HG03520 (cell line): ENCODE results near the gene AKR7A3.
"Not testable (repeated sequence)": the region's sequence is repeated elsewhere in the genome, so short reads cannot be mapped to it uniquely, and the experiment has no call there.

ENCODE experiments used
- ATAC-seq: cut with Tn5 transposase; IDR thresholded peaks from one replicate; pipeline ENCODE4 v1.9.1; 2021; ENCODE audit warnings: mild to moderate bottlenecking, moderate library complexity; ENCODE audit not compliant: unreplicated experiment

AKR7A3 gene

GRCh38 chr1:19256301-19256700, 32.3 kb downstream of the AKR7A3 start:
- ATAC-seq: not testable (repeated sequence)

GRCh38 chr1:19255288-19255687, 33.3 kb downstream of the AKR7A3 start:
- ATAC-seq: no peak

GRCh38 chr1:19254416-19254815, 34.2 kb downstream of the AKR7A3 start:
- no peak for ATAC-seq

GRCh38 chr1:19251305-19252196, 37.0 kb downstream of the AKR7A3 start, which contains the start of the genes EMC1 and MRTO4:
Gene EMC1 (minus strand): TSS chr1:19251524. CDS start chr1:19251509, 15 bp downstream.
Gene MRTO4 (plus strand): TSS chr1:19251805. CDS start chr1:19251836, 31 bp downstream.
- peak; percentile 59 for ATAC-seq

- ATAC-seq: peak; percentile 21
These were observed 37.8 kb downstream of the AKR7A3 start for GRCh38 chr1:19250629-19251304.

- no peak for ATAC-seq
These were observed 47.7 kb downstream of the AKR7A3 start for GRCh38 chr1:19240673-19241538.

- no peak for ATAC-seq
These were observed 48.7 kb downstream of the AKR7A3 start for GRCh38 chr1:19239876-19240275.

GRCh38 chr1:19234224-19234623, 54.3 kb downstream of the AKR7A3 start:
- no peak for ATAC-seq
